Loucy (cell line): ENCODE data around the gene AHRR.

Source experiments
- H2AFZ ChIP-seq: fragments of 200-600 bp; sonication (generic); 2 replicates; pipeline ENCODE4 v1.6.0; 2016; ENCODE audit warnings: antibody characterized with exemption, mild to moderate bottlenecking, low read length, moderate library complexity
- H3F3A ChIP-seq: fragments of 200-600 bp; 2 replicates; pipeline ENCODE4 v1.6.0; 2016; ENCODE audit warnings: antibody characterized with exemption, low read depth, mild to moderate bottlenecking
- H3K27me3 ChIP-seq: fragments of 200-600 bp; sonication (generic); 2 replicates; pipeline ENCODE4 v1.6.1; 2014; ENCODE audit warnings: low read length, mild to moderate bottlenecking; ENCODE audit not compliant: insufficient read depth, poor library complexity, severe bottlenecking
- H3K36me3 ChIP-seq: fragments of 200-600 bp; sonication (generic); 2 replicates; pipeline ENCODE4 v1.6.1; 2016; ENCODE audit warnings: low read length; ENCODE audit not compliant: insufficient read depth
- H3K4me1 ChIP-seq: fragments of 200-600 bp; sonication (generic); 2 replicates; pipeline ENCODE4 v1.5.1; 2014; ENCODE audit warnings: low read length, mild to moderate bottlenecking; ENCODE audit not compliant: insufficient read depth, poor library complexity, severe bottlenecking
- H3K4me2 ChIP-seq: fragments of 200-600 bp; sonication (generic); 2 replicates; pipeline ENCODE4 v1.6.0; 2014; ENCODE audit warnings: antibody characterized with exemption, low read length, low read depth, mild to moderate bottlenecking; ENCODE audit not compliant: poor library complexity, severe bottlenecking
- H3K4me3 ChIP-seq: fragments of 200-600 bp; sonication (generic); 2 replicates; pipeline ENCODE4 v1.5.1; 2014; ENCODE audit warnings: low read length, mild to moderate bottlenecking, mixed read lengths; ENCODE audit not compliant: poor library complexity, severe bottlenecking
- H3K79me2 ChIP-seq: fragments of 200-600 bp; sonication (generic); 2 replicates; pipeline ENCODE4 v1.6.1; 2014; ENCODE audit warnings: low read length; ENCODE audit not compliant: insufficient read depth
- H3K9ac ChIP-seq: fragments of 200-600 bp; sonication (generic); 2 replicates; pipeline ENCODE4 v1.6.0; 2014; ENCODE audit warnings: mild to moderate bottlenecking, low read depth, low read length, moderate library complexity; ENCODE audit not compliant: poor library complexity, severe bottlenecking
- H3K9me2 ChIP-seq: fragments of 200-600 bp; sonication (generic); replicated peaks from 2 replicates; pipeline ENCODE4 v1.6.1; 2016; ENCODE audit warnings: low read depth, low read length, mixed read lengths
- H3K9me3 ChIP-seq: fragments of 200-600 bp; sonication (generic); 2 replicates; pipeline ENCODE4 v1.6.1; 2014; ENCODE audit warnings: mild to moderate bottlenecking, antibody characterized with exemption, low read length, low read depth; ENCODE audit not compliant: insufficient read depth
- H4K20me1 ChIP-seq: fragments of 200-600 bp; sonication (generic); 2 replicates; pipeline ENCODE4 v1.6.0; 2014; ENCODE audit warnings: antibody characterized with exemption, low read length, mild to moderate bottlenecking; ENCODE audit not compliant: insufficient read depth, poor library complexity, severe bottlenecking
- CTCF ChIP-seq: fragments of 200-600 bp; sonication (generic); conservative IDR thresholded peaks from 2 replicates; pipeline ENCODE4 v1.5.1; 2014; ENCODE audit warnings: mild to moderate bottlenecking, antibody characterized with exemption, low read length
- EZH2phosphoT487 ChIP-seq: fragments of 200-600 bp; IDR thresholded peaks from 2 replicates; pipeline ENCODE4 v1.6.1; 2018; ENCODE audit warnings: antibody characterized with exemption, mild to moderate bottlenecking, moderate library complexity, borderline replicate concordance

Gene AHRR

GRCh38 chr5:415928-416635, 94.6 kb downstream of the AHRR start:
- Histone ChIP-seq H3K4me3 (no peak overlapping the region), H3K9me3 (no peaks in the 10 kb centered on the region), H3K79me2 (no peaks in the 10 kb centered on the region), H3K4me2 (peak overlapping the region; percentile 8), H3K27me3 (no peaks in the 10 kb centered on the region), H3K4me1 (peaks cover 36% of the 10 kb centered on the region), H3F3A (no peaks in the 10 kb centered on the region; the same call in 1 of the 2 replicates), H4K20me1 (no peaks in the 10 kb centered on the region), H3K9me2 (no peaks in the 10 kb centered on the region), H2AFZ (no peak overlapping the region), H3K36me3 (no peaks in the 10 kb centered on the region), H3K9ac (peak overlapping the region; percentile 37)
- no peak for TF ChIP-seq EZH2phosphoT487
- no peak for TF ChIP-seq CTCF

GRCh38 chr5:416636-416960, 95.1 kb downstream of the AHRR start:
- H3K4me2 ChIP-seq: no peak overlapping the region
- H3K27me3 ChIP-seq: no peaks in the 10 kb centered on the region
- H4K20me1 ChIP-seq: no peaks in the 10 kb centered on the region
- no peaks in the 10 kb centered on the region for H3K9me3 ChIP-seq
- H3F3A ChIP-seq: no peaks in the 10 kb centered on the region; the same call in 1 of the 2 replicates
- TF ChIP-seq EZH2phosphoT487 (no peak), CTCF (no peak)
- no peaks in the 10 kb centered on the region for H3K36me3 ChIP-seq
- no peak overlapping the region for H3K4me3 ChIP-seq
- H3K9ac ChIP-seq: no peak overlapping the region
- H2AFZ ChIP-seq: no peak overlapping the region
- H3K4me1 ChIP-seq: peaks cover 36% of the 10 kb centered on the region
- no peaks in the 10 kb centered on the region for H3K79me2 ChIP-seq
- no peaks in the 10 kb centered on the region for H3K9me2 ChIP-seq

GRCh38 chr5:417301-418161, 96.0 kb downstream of the AHRR start:
- no peak overlapping the region for H3K9ac ChIP-seq
- H3K9me2 ChIP-seq: no peaks in the 10 kb centered on the region
- no peak overlapping the region for H3K4me2 ChIP-seq
- H3K9me3 ChIP-seq: no peaks in the 10 kb centered on the region
- no peak overlapping the region for H3K4me3 ChIP-seq
- H4K20me1 ChIP-seq: no peaks in the 10 kb centered on the region
- TF ChIP-seq EZH2phosphoT487: no peak
- no peak for TF ChIP-seq CTCF
- no peaks in the 10 kb centered on the region; the same call in 1 of the 2 replicates for H3F3A ChIP-seq
- H2AFZ ChIP-seq: no peak overlapping the region
- peaks cover 35% of the 10 kb centered on the region for H3K4me1 ChIP-seq
- H3K36me3 ChIP-seq: no peaks in the 10 kb centered on the region
- H3K27me3 ChIP-seq: no peaks in the 10 kb centered on the region
- no peaks in the 10 kb centered on the region for H3K79me2 ChIP-seq
